ENCODE measurements around the gene ANKS3. TPM values are rescaled to one million over a fixed set of nuclear protein-coding genes. Genes with fewer than 3 reads are reported as not detected.

The ANKS3 gene
- total and polyA plus RNA-seq, 9 donors, result 6.7 to 37.4 (median 29.6) TPM

GRCh38 chr16:4750896-4751295 lies 16.8 kb upstream of the ANKS3 start:
- Histone ChIP-seq H3K4me1 (ENCODE audit: insufficient read depth) (peaks cover 5% of the 10 kb centered on the region), H3K36me3 (no peaks in the 10 kb centered on the region), H3K9me3 (no peaks in the 10 kb centered on the region), H3K4me3 (no peak overlapping the region), H3K27me3 (no peaks in the 10 kb centered on the region), H3K27ac (no peak overlapping the region)
- WGBS, 3 donors, result 71 to 81% (median 74%) methylated on average over 8 of the region's 8 CpGs
- DNase-seq, result no peak
- TF ChIP-seq, protein P1, sequence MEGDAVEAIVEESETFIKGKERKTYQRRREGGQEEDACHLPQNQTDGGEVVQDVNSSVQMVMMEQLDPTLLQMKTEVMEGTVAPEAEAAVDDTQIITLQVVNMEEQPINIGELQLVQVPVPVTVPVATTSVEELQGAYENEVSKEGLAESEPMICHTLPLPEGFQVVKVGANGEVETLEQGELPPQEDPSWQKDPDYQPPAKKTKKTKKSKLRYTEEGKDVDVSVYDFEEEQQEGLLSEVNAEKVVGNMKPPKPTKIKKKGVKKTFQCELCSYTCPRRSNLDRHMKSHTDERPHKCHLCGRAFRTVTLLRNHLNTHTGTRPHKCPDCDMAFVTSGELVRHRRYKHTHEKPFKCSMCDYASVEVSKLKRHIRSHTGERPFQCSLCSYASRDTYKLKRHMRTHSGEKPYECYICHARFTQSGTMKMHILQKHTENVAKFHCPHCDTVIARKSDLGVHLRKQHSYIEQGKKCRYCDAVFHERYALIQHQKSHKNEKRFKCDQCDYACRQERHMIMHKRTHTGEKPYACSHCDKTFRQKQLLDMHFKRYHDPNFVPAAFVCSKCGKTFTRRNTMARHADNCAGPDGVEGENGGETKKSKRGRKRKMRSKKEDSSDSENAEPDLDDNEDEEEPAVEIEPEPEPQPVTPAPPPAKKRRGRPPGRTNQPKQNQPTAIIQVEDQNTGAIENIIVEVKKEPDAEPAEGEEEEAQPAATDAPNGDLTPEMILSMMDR (IDR thresholded peaks at IDR 0.05), result no peak
- TF ChIP-seq POLR2A (IDR thresholded peaks at IDR 0.05) (no peak), EP300 (IDR thresholded peaks at IDR 0.05) (no peak)
- intact Hi-C loops (cut with DNase I), result no loop called here

DNA sequence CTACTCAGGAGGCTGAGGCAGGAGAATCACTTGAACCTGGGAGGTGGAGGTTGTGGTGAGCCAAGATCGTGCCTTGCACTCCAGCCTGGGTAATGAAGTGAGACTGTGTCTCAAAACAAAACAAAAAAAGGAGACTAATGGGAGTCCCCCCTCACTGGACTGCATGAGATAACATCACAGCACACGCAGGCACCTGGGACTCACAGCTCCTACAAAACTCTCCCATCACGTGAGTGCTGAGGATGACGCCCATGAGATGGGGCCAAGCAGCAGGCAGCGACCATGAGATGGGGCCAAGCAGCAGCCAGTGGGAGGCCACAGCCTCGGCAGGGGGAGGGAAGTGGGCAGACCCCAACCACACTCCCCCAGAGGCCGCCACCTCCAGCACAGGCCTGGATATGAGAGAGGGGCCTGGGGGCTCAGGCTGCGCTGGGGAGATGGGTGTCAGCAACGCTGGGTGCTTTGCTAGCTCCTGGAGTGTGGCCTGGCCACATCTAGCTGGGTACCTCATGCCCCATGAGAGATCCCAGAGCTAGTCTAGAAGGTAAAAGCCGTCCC lies 15.7 kb upstream of the ANKS3 start:
- H3K4me3 ChIP-seq, result no peak overlapping the region
- WGBS, 3 donors, result 71 to 84% (median 73%) methylated on average over 10 of the region's 10 CpGs
- H3K36me3 ChIP-seq, result no peaks in the 10 kb centered on the region
- intact Hi-C loops (cut with DNase I), result loop anchor here in 1 of 4 donors (10.0 kb wide), 1 partner anchor 245 kb away; no protein-coding TSS in a partner anchor
- TF ChIP-seq POLR2A (IDR thresholded peaks at IDR 0.05) (no peak), EP300 (IDR thresholded peaks at IDR 0.05) (no peak)
- TF ChIP-seq, protein P1 (IDR thresholded peaks at IDR 0.05), result no peak
- H3K27ac ChIP-seq, result no peak overlapping the region
- no peaks in the 10 kb centered on the region for H3K9me3 ChIP-seq
- no peaks in the 10 kb centered on the region for H3K27me3 ChIP-seq
- peaks cover 5% of the 10 kb centered on the region for H3K4me1 ChIP-seq (ENCODE audit: insufficient read depth)
- DNase-seq, result no peak

GRCh38 chr16:4748682-4749411 lies 14.8 kb upstream of the ANKS3 start:
- TF ChIP-seq EP300 (IDR thresholded peaks at IDR 0.05) (no peak), POLR2A (IDR thresholded peaks at IDR 0.05) (no peak)
- TF ChIP-seq, protein P1 (IDR thresholded peaks at IDR 0.05), result no peak
- no peak for DNase-seq
- intact Hi-C loops (cut with DNase I), result loop anchor here in 1 of 4 donors (10.0 kb wide), 1 partner anchor 244 kb away; no protein-coding TSS in a partner anchor
- no peaks in the 10 kb centered on the region for H3K9me3 ChIP-seq
- no peak overlapping the region for H3K4me3 ChIP-seq
- 76 to 81% (median 80%) methylated on average over 16 of the region's 16 CpGs for WGBS, 3 donors
- peaks cover 5% of the 10 kb centered on the region for H3K4me1 ChIP-seq (ENCODE audit: insufficient read depth)
- no peaks in the 10 kb centered on the region for H3K27me3 ChIP-seq
- H3K36me3 ChIP-seq, result no peaks in the 10 kb centered on the region
- no peak overlapping the region for H3K27ac ChIP-seq

GRCh38 chr16:4747906-4748681 lies 14.0 kb upstream of the ANKS3 start:
- H3K9me3 ChIP-seq, result no peaks in the 10 kb centered on the region
- no peak overlapping the region for H3K4me3 ChIP-seq
- no peaks in the 10 kb centered on the region for H3K27me3 ChIP-seq
- WGBS, 3 donors, result 68 to 72% (median 70%) methylated on average over 14 of the region's 14 CpGs
- TF ChIP-seq, protein P1 (IDR thresholded peaks at IDR 0.05), result no peak
- TF ChIP-seq POLR2A (IDR thresholded peaks at IDR 0.05), result no peak
- no peak for TF ChIP-seq EP300 (IDR thresholded peaks at IDR 0.05)
- DNase-seq, result no peak
- H3K4me1 ChIP-seq (ENCODE audit: insufficient read depth), result peaks cover 8% of the 10 kb centered on the region
- H3K27ac ChIP-seq, result peak overlapping the region in 1 of 2 donors; percentile 49
- intact Hi-C loops (cut with DNase I), result loop anchor here in 1 of 4 donors (10.0 kb wide), 1 partner anchor 243 kb away; no protein-coding TSS in a partner anchor
- no peaks in the 10 kb centered on the region for H3K36me3 ChIP-seq
